ENCODE results near the gene ETV2.
"Not testable (repeated sequence)": the region's sequence is repeated elsewhere in the genome, so short reads cannot be mapped to it uniquely, and the experiment has no call there.

Gene ETV2

GRCh38 chr19:35642798-35643254 lies 1.3 kb downstream of the ETV2 start:
- peak overlapping the region; percentile 79 for H3K4me3 Mint-ChIP-seq
- peaks cover 46% of the 10 kb centered on the region for H3K4me1 Mint-ChIP-seq (ENCODE audit: low read depth)
- no peaks in the 10 kb centered on the region for H3K27me3 Mint-ChIP-seq
- no peak for DNase-seq
- H3K9me3 Mint-ChIP-seq = no peaks in the 10 kb centered on the region
- peaks cover 11% of the 10 kb centered on the region for H3K36me3 Mint-ChIP-seq (ENCODE audit: low read depth)
- peak overlapping the region; percentile 57 for H3K27ac Mint-ChIP-seq

- peaks cover 8% of the 10 kb centered on the region for H3K36me3 Mint-ChIP-seq (ENCODE audit: low read depth)
- peak; percentile 92 for DNase-seq
- H3K27me3 Mint-ChIP-seq = no peaks in the 10 kb centered on the region
- no peaks in the 10 kb centered on the region for H3K9me3 Mint-ChIP-seq
- H3K4me1 Mint-ChIP-seq (ENCODE audit: low read depth) = peaks cover 47% of the 10 kb centered on the region
- peak overlapping the region; percentile 93 for H3K27ac Mint-ChIP-seq
- H3K4me3 Mint-ChIP-seq = peak overlapping the region; percentile 79
Observed at GRCh38 chr19:35643255-35644205, 2.0 kb downstream of the ETV2 start.

GRCh38 chr19:35644206-35644986 lies 2.9 kb downstream of the ETV2 start:
- Mint-ChIP-seq H3K9me3 (no peaks in the 10 kb centered on the region), H3K4me3 (peak overlapping the region; percentile 79), H3K27ac (peak overlapping the region; percentile 93), H3K27me3 (no peaks in the 10 kb centered on the region), H3K36me3 (ENCODE audit: low read depth) (peaks cover 12% of the 10 kb centered on the region), H3K4me1 (ENCODE audit: low read depth) (peaks cover 51% of the 10 kb centered on the region)
- DNase-seq = peak; percentile 95

- no peaks in the 10 kb centered on the region for H3K9me3 Mint-ChIP-seq
- H3K27ac Mint-ChIP-seq = peak overlapping the region; percentile 93
- peaks cover 19% of the 10 kb centered on the region for H3K36me3 Mint-ChIP-seq (ENCODE audit: low read depth)
- DNase-seq = peak; percentile 88
- H3K27me3 Mint-ChIP-seq = no peaks in the 10 kb centered on the region
- H3K4me1 Mint-ChIP-seq (ENCODE audit: low read depth) = peaks cover 55% of the 10 kb centered on the region
- H3K4me3 Mint-ChIP-seq = peak overlapping the region; percentile 79
Observed at GRCh38 chr19:35644987-35645679, 3.6 kb downstream of the ETV2 start.

GRCh38 chr19:35645680-35646511 lies 4.4 kb downstream of the ETV2 start:
- peak overlapping the region; percentile 93 for H3K27ac Mint-ChIP-seq

GRCh38 chr19:35648017-35648961 lies 6.7 kb downstream of the ETV2 start, which contains the start of gene COX6B1:
Gene COX6B1, plus strand, starts transcription at chr19:35648323. Its CDS starts 2,921 bp downstream, at chr19:35651244.
- peaks cover 41% of the 10 kb centered on the region for H3K36me3 Mint-ChIP-seq (ENCODE audit: low read depth)
- peak within 1 kb of the TSS; percentile 96 for H3K27ac Mint-ChIP-seq
- H3K4me1 Mint-ChIP-seq (ENCODE audit: low read depth) = peaks cover 53% of the 10 kb centered on the region
- peak; percentile 87 for DNase-seq
- H3K9me3 Mint-ChIP-seq = no peaks in the 10 kb centered on the region
- H3K27me3 Mint-ChIP-seq = no peaks in the 10 kb centered on the region
- peak within 1 kb of the TSS; percentile 100 for H3K4me3 Mint-ChIP-seq

More at GRCh38 chr19:35645680-35646511, 4.4 kb downstream of the ETV2 start:
- Mint-ChIP-seq H3K9me3 (no peaks in the 10 kb centered on the region), H3K4me1 (ENCODE audit: low read depth) (peaks cover 63% of the 10 kb centered on the region), H3K4me3 (no peak overlapping the region), H3K27me3 (no peaks in the 10 kb centered on the region), H3K36me3 (ENCODE audit: low read depth) (peaks cover 26% of the 10 kb centered on the region)
- no peak for DNase-seq

- H3K27ac Mint-ChIP-seq = peak overlapping the region; percentile 77
Observed at GRCh38 chr19:35650581-35650980, 9.0 kb downstream of the ETV2 start.

GRCh38 chr19:35654828-35655227 lies 13.3 kb downstream of the ETV2 start:
- H3K27ac Mint-ChIP-seq = not testable (repeated sequence)

More at GRCh38 chr19:35650581-35650980, 9.0 kb downstream of the ETV2 start:
- Mint-ChIP-seq H3K36me3 (ENCODE audit: low read depth) (peaks cover 62% of the 10 kb centered on the region), H3K4me1 (ENCODE audit: low read depth) (peaks cover 41% of the 10 kb centered on the region), H3K4me3 (peak overlapping the region; percentile 39), H3K27me3 (no peaks in the 10 kb centered on the region), H3K9me3 (no peaks in the 10 kb centered on the region)
- no peak for DNase-seq

GRCh38 chr19:35655600-35655999 lies 14.1 kb downstream of the ETV2 start:
- H3K36me3 Mint-ChIP-seq (ENCODE audit: low read depth) = peaks cover 83% of the 10 kb centered on the region
- no peak overlapping the region for H3K4me3 Mint-ChIP-seq
- no peaks in the 10 kb centered on the region for H3K9me3 Mint-ChIP-seq

More at GRCh38 chr19:35654828-35655227, 13.3 kb downstream of the ETV2 start:
- H3K4me3 Mint-ChIP-seq, DNase-seq, H3K27me3 Mint-ChIP-seq, H3K9me3 Mint-ChIP-seq: not testable (repeated sequence)
- peaks cover 29% of the 10 kb centered on the region for H3K4me1 Mint-ChIP-seq (ENCODE audit: low read depth)
- peaks cover 84% of the 10 kb centered on the region for H3K36me3 Mint-ChIP-seq (ENCODE audit: low read depth)

GRCh38 chr19:35656700-35657099 lies 15.2 kb downstream of the ETV2 start:
- Mint-ChIP-seq H3K27me3 (no peaks in the 10 kb centered on the region), H3K36me3 (ENCODE audit: low read depth) (peaks cover 84% of the 10 kb centered on the region), H3K4me1 (ENCODE audit: low read depth) (peaks cover 13% of the 10 kb centered on the region), H3K27ac (no peak overlapping the region), H3K9me3 (no peaks in the 10 kb centered on the region), H3K4me3 (no peak overlapping the region)
- DNase-seq = no peak

More at GRCh38 chr19:35655600-35655999, 14.1 kb downstream of the ETV2 start:
- Mint-ChIP-seq H3K27me3 (no peaks in the 10 kb centered on the region), H3K27ac (peak overlapping the region; percentile 15), H3K4me1 (ENCODE audit: low read depth) (peaks cover 21% of the 10 kb centered on the region)
- DNase-seq = no peak

GRCh38 chr19:35657904-35658700 lies 16.6 kb downstream of the ETV2 start:
- H3K27ac Mint-ChIP-seq = no peak overlapping the region
- peaks cover 90% of the 10 kb centered on the region for H3K36me3 Mint-ChIP-seq (ENCODE audit: low read depth)
- H3K9me3 Mint-ChIP-seq = no peaks in the 10 kb centered on the region
- H3K27me3 Mint-ChIP-seq = no peaks in the 10 kb centered on the region
- peaks cover 11% of the 10 kb centered on the region for H3K4me1 Mint-ChIP-seq (ENCODE audit: low read depth)
- DNase-seq = no peak
- H3K4me3 Mint-ChIP-seq = no peak overlapping the region

- Mint-ChIP-seq H3K27me3 (no peaks in the 10 kb centered on the region), H3K4me3 (no peak overlapping the region), H3K36me3 (ENCODE audit: low read depth) (peaks cover 82% of the 10 kb centered on the region), H3K27ac (no peak overlapping the region), H3K9me3 (no peaks in the 10 kb centered on the region), H3K4me1 (ENCODE audit: low read depth) (peaks cover 1% of the 10 kb centered on the region)
- no peak for DNase-seq
Observed at GRCh38 chr19:35661995-35662340, 20.4 kb downstream of the ETV2 start.

All from activated T-cell treated with anti-CD3 and anti-CD28 coated beads, Interleukin-2, amount 50 U/mL, for 24 hours (primary cell).